Measurements from ENCODE around the gene FABP6. TPM values are rescaled to one million over a fixed set of nuclear protein-coding genes. Genes with fewer than 3 reads are reported as not detected.

FABP6 gene
- total RNA-seq, result 51.5 and 55.7 TPM in 2 replicates
- polyA plus RNA-seq, result 7.2 and 12.2 TPM in 2 replicates

- H3K4me2 ChIP-seq, result no peak within 1 kb of the TSS
- H4K20me1 ChIP-seq (ENCODE audit: insufficient read depth, poor library complexity, severe bottlenecking), result no peaks in the 10 kb centered on the region
- no peak within 1 kb of the TSS for H2AFZ ChIP-seq
- H3K9me2 ChIP-seq (replicated peaks; ENCODE audit: insufficient read depth), result no peaks in the 10 kb centered on the region
- H3K79me2 ChIP-seq, result no peaks in the 10 kb centered on the region
- H3K9me3 ChIP-seq (ENCODE audit: low read depth), result no peaks in the 10 kb centered on the region
- no peaks in the 10 kb centered on the region for H3K27me3 ChIP-seq
- WGBS (ENCODE audit: low lambda C conversion rate, missing lambda C conversion rate), result 88% methylated on average over 7 of the region's 7 CpGs
- H3K36me3 ChIP-seq (replicated peaks; ENCODE audit: insufficient read depth, low read depth), result no peaks in the 10 kb centered on the region
- H3K4me3 ChIP-seq, result no peak within 1 kb of the TSS
- TF ChIP-seq CTCF (IDR thresholded peaks at IDR 0.05; ENCODE audit: poor library complexity) (no peak), EZH2phosphoT487 (IDR thresholded peaks at IDR 0.05; ENCODE audit: low read depth, severe bottlenecking, unreplicated experiment) (no peak), EZH2 (IDR thresholded peaks at IDR 0.05; ENCODE audit: borderline replicate concordance) (no peak)
- H3K27ac ChIP-seq, result no peak within 1 kb of the TSS
- no peak for DNase-seq (ENCODE audit: low spot score)
- no peaks in the 10 kb centered on the region for H3K4me1 ChIP-seq (ENCODE audit: insufficient read depth)
Observed at GRCh38 chr5:160229190-160229742, at the start of gene FABP6. Gene FABP6, plus strand, starts transcription at chr5:160229506. Its CDS starts 52 bp downstream, at chr5:160229558.

- no peaks in the 10 kb centered on the region for H3K79me2 ChIP-seq
- no peaks in the 10 kb centered on the region for H3K36me3 ChIP-seq (replicated peaks; ENCODE audit: insufficient read depth, low read depth)
- TF ChIP-seq EZH2phosphoT487 (IDR thresholded peaks at IDR 0.05; ENCODE audit: low read depth, severe bottlenecking, unreplicated experiment) (no peak), EZH2 (IDR thresholded peaks at IDR 0.05; ENCODE audit: borderline replicate concordance) (no peak), CTCF (IDR thresholded peaks at IDR 0.05; ENCODE audit: poor library complexity) (no peak)
- H3K27ac ChIP-seq, result no peak overlapping the region
- no peak for DNase-seq (ENCODE audit: low spot score)
- no peaks in the 10 kb centered on the region for H3K27me3 ChIP-seq
- H3K9me3 ChIP-seq (ENCODE audit: low read depth), result no peaks in the 10 kb centered on the region
- no peaks in the 10 kb centered on the region for H3K9me2 ChIP-seq (replicated peaks; ENCODE audit: insufficient read depth)
- WGBS (ENCODE audit: low lambda C conversion rate, missing lambda C conversion rate), result 84% methylated on average over 3 of the region's 3 CpGs
- no peak overlapping the region for H2AFZ ChIP-seq
- no peaks in the 10 kb centered on the region for H4K20me1 ChIP-seq (ENCODE audit: insufficient read depth, poor library complexity, severe bottlenecking)
- H3K4me3 ChIP-seq, result no peak overlapping the region
- H3K4me1 ChIP-seq (ENCODE audit: insufficient read depth), result no peaks in the 10 kb centered on the region
- no peak overlapping the region for H3K4me2 ChIP-seq
Observed at GRCh38 chr5:160180931-160181330, 48.4 kb upstream of the FABP6 start.

- H3K27me3 ChIP-seq, result no peaks in the 10 kb centered on the region
- DNase-seq (ENCODE audit: low spot score), result no peak
- H2AFZ ChIP-seq, result no peak overlapping the region
- no peaks in the 10 kb centered on the region for H3K36me3 ChIP-seq (replicated peaks; ENCODE audit: insufficient read depth, low read depth)
- no peaks in the 10 kb centered on the region for H3K79me2 ChIP-seq
- H3K4me3 ChIP-seq, result no peak overlapping the region
- no peak overlapping the region for H3K4me2 ChIP-seq
- H3K9me2 ChIP-seq (replicated peaks; ENCODE audit: insufficient read depth), result no peaks in the 10 kb centered on the region
- H3K9me3 ChIP-seq (ENCODE audit: low read depth), result no peaks in the 10 kb centered on the region
- H4K20me1 ChIP-seq (ENCODE audit: insufficient read depth, poor library complexity, severe bottlenecking), result no peaks in the 10 kb centered on the region
- H3K4me1 ChIP-seq (ENCODE audit: insufficient read depth), result peaks cover under 1% of the 10 kb centered on the region
- no peak overlapping the region for H3K27ac ChIP-seq
- TF ChIP-seq CTCF (IDR thresholded peaks at IDR 0.05; ENCODE audit: poor library complexity) (no peak), EZH2 (IDR thresholded peaks at IDR 0.05; ENCODE audit: borderline replicate concordance) (no peak), EZH2phosphoT487 (IDR thresholded peaks at IDR 0.05; ENCODE audit: low read depth, severe bottlenecking, unreplicated experiment) (no peak)
- WGBS (ENCODE audit: low lambda C conversion rate, missing lambda C conversion rate), result 67% methylated on average over 9 of the region's 9 CpGs
Observed at GRCh38 chr5:160181965-160182622, 47.2 kb upstream of the FABP6 start.
